Measurements from ENCODE around the gene CASS4.
"Not testable (repeated sequence)": the region's sequence is repeated elsewhere in the genome, so short reads cannot be mapped to it uniquely, and the experiment has no call there.

The CASS4 gene

GRCh38 chr20:56411759-56412472 lies at the start of gene CASS4:
Gene CASS4 (plus strand): TSS chr20:56412260. CDS start chr20:56412459, 199 bp downstream.
- no peak for DNase-seq

DNA sequence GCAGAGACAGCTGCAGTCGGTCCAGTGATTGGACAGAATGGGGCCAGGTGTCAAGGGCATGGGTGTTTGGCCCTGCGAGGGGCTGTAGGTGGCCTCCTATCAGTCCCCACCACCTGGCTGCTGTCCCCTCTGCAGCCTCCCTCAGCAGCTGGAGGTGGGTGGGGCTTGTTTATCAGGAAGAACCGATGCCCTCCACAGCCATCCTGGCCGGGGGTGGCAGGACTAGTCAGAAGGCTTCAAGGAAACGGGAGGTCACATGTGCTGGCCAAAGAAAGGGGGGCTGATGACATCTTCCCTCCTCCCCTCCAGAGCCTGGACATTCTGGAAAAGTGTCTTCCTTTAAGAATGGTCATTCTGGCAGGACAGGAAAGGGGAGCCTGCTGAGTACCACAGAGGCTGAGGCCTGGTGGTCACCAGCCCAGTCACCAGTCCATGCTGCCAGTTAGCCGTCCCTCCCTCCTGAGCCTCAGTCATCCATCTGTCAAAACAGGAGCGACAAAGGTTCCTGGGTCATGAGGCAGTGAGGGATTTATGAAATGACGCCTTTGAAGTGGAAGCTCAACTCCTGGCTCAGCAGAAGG lies 49.1 kb upstream of the CASS4 start:
- no peak for DNase-seq

- no peak for DNase-seq
These were observed 48.6 kb upstream of the CASS4 start for GRCh38 chr20:56363491-56363890.

DNA sequence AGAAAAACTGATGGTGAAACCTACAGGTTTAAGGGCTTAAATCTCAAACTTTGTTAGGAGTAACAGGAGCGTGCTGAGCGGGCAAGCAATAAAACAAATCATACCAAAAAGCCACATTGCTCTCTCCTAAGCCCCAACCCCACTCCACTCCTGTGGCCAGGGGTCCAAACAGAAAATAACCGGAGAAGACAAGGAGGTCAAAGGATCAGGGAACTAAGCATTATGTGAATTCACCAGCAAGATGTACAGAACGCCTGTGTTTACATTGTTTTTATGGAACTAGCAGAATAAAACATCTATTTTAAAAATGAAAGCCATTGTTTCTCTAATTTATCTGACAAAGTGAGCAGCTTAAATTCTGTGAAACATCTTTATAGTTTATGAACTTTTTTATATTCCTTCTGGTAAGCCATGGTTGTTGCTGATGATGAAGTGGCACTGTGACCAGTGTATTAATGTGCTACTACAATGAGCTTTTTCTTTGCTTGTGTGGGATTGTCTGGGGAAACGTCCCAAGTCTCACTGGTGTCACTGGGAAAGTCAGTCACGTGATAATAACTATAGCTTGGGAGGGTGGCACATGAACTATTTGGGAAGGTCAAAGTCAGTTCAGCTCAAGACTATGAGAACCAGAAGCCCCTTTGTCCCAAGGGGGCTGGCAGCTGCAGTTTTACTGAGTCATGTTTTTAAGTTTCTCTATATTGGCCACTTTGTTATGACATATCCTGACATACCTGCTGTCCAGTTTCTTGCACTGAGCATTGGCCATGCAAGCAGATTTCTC lies 43.5 kb upstream of the CASS4 start:
- DNase-seq, result no peak

GRCh38 chr20:56369179-56369578 lies 42.9 kb upstream of the CASS4 start:
- DNase-seq, result no peak

DNA sequence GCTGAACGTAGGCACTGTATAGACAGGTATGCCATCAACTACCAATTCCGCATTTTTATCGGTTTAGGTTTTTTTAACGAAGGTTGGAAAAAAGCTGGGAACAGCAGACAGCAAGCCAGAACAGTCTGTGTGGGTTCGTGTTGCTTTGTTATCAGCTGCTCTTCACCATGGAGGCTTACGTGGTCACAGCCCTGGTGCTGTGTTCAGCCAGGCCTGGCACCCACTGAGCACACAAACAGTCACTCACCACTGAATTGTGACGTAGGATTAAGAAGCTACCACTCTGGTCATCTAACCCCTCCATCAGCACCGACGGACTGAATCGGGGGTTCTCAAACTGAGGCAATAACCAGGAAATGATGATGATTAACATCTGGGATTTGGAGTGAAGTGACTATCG lies 40.1 kb upstream of the CASS4 start:
- no peak for DNase-seq

DNA sequence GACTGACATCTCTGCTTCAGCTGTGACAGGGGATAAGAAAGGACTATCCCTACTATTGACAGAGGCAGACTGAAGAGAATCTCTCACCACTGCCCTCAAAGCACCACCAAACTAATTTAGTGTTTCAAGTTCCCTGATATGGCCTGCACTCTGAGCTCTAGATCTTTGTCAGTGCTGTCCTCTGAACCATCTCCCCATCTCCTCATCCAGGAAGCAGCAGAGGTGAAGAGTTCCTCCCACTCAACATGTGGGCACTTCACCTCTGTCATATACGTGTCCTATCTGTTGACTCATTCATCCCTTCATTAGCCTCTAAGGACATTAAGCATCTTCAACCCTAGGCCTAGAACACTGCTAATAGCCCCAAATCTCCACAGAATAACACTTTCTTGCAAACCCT lies 39.2 kb upstream of the CASS4 start:
- no peak for DNase-seq

DNA sequence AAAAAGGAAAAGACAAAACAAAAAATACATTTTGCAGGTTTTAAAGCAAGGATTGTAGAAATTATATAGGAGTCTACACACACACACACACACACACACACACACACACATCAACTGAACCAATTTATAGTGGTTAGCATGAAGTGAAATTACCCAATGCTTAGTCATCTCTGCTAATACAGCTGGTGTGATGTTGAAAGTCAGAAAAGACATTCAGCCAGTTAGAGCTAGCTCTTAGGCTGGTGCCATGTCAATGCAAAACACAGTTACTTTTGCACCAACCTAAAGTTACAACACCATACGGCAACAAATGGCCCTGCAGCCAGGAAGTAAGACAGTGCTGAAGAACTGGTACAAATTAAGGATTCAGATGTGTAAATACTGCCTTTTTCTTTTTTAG lies 38.1 kb upstream of the CASS4 start:
- DNase-seq, result no peak

- no peak for DNase-seq
These were observed 35.7 kb upstream of the CASS4 start for GRCh38 chr20:56376331-56376730.

- DNase-seq, result no peak
These were observed 33.7 kb upstream of the CASS4 start for GRCh38 chr20:56378386-56378785.

GRCh38 chr20:56380375-56380774 lies 31.7 kb upstream of the CASS4 start:
- no peak for DNase-seq

- no peak for DNase-seq
These were observed 30.6 kb upstream of the CASS4 start for GRCh38 chr20:56381501-56381900.

GRCh38 chr20:56382696-56383095 lies 29.4 kb upstream of the CASS4 start:
- no peak for DNase-seq

DNA sequence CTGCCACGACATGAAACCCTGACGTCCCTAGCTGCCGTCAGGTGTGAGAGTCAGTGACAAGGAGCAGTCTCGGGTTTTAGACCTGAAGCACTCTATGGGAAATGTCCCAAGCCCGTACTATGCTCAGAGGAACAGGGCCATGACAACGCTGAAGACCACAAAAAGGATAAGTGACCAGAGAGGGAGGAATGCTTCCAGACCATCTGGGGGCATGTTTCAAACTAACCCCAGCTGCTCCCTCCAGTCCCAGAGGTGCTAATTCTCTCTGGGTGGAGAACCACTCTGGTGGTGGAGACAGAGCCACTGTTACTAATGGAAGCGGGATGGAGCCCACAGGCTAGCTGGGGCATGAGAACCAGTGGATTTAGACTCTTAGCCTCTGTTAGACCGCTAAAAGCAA lies 28.7 kb upstream of the CASS4 start:
- no peak for DNase-seq

DNA sequence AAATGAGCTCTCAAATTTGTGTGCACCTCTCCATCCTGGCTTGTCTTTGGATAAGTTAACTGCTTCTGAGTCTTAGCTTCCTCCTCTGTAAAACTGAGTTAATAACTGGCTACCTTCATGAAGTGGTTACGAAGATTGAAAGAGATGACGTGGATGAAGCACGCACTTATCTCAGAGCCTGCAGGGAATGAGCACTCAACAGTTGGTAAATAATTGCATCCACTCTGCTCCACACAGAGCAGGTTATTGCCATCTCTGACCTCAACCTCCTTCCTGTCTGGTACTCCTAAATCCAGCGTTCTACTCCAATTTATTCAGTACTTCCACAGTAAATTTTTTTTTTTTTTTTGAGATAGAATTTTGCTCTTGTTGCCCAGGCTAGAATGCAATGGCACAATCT lies 26.9 kb upstream of the CASS4 start:
- no peak for DNase-seq

DNA sequence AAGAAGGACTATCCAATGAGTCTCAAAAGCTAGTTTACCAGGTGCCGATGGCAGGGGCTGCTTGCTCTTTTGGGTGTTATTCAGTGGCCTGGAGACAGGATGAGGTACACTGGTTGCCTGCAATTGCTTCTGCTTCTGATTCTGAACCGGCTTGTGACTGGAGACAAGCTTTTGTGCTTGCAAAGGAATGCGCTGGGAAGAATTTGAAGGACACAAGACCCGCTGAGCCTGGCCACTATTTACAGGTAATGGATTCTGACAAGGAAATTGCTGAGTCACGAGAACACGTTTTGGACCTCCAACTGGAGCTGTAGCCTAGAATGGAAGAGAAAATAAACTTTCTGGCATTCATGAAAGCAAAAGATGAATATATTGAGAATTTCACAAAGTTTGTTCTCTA lies 25.8 kb upstream of the CASS4 start:
- DNase-seq, result no peak

- no peak for DNase-seq
These were observed 23.2 kb upstream of the CASS4 start for GRCh38 chr20:56388882-56389281.

DNA sequence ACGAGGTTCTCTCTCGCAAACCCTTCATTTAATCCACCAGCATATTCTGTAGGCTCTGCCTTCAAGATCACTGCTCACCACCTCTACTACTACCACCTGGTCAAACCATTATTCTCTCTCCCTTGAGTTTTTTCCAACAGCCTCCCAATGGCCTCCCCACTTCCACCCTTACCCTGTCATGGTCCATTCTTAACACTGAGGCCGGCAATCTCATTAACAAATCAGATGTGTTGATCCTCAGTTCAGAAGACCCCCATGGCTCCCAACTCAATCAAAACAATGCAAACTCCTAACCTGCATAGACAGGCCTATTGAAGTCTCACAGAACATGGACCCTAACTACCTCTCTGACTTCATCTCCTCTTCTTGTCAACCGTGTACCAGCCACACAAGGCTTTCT lies 22.3 kb upstream of the CASS4 start:
- DNase-seq, result no peak

DNA sequence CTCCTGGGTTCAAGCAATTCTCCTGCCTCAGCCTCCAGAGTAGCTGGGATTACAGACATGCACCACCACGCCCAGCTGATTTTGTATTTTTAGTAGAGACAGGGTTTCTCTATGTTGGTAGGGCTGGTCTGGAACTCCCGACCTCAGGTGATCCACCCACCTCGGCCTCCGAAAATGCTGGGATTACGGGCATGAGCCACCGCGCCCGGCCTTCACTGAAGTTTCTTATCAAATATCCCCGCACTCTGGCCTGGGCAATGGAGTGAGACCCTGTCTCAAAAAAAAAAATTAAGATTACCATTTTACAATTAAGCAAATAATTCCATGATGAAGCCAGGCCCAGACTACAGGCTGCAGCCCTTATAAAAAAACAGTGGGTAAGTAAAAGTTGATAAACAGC lies 21.7 kb upstream of the CASS4 start:
- DNase-seq, result not testable (repeated sequence)

GRCh38 chr20:56391037-56391436 lies 21.0 kb upstream of the CASS4 start:
- DNase-seq, result no peak

DNA sequence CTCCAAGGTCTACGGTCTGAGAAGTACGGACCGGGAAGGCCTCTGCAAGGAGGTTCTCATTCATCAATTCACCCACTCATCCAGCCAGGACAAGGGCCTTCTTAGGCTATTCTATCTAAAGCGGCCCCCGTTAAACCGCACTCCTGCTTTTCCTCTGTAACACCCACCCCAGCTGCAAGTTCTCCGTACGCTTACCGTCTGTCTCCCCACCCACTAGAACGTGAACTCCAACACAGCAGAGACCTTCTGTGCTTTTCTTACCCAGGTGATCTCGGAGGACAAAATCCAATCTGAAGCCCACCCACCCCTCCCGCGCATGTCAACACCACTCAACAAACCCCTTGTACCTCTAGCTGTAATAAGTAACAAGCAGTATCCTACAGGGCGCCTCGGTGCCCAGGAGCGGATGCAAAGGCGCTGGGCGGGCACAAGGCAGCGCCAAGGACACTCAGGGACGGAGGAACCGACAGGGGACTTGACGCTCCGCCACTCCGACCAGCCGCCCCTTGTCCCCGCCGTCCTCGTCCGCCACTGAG lies 20.4 kb upstream of the CASS4 start:
- no peak for DNase-seq

DNA sequence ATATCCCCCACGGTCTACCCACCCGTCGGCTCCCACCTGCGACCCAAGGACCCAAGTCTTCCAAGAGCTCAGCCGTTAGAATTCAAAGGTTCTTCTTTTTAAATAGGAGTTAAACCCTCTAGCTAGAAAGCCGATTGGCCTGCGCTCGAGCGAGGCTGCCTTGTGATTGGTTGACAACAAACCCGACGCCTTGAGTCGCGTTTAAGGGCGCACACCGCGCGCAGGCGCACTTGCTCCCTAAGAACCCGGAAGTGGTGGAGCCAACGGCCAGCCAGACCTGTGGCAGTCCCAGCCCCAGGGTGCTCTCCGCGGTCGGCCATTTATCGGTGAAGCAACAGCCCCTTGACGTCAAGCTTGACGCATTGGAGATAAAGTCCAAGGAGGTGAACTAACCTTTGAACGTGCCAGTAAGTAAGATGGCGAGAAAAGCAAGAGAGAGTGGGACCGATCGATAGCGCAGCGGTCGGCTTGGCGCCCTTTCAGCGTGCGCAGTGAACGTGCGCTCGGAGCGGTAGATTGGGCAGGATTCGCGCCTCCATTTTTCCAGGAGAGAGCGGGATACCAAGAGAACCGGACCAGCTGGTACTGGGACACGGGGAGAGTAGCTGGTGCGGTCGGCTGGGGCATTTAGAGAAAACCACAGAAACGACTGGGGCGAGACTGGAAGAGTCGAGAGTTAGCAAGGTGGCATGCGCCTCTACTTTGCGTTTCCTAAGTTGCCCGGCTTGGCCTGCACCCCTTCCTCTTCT lies 19.8 kb upstream of the CASS4 start, which contains the start of the genes AURKA and CSTF1:
AURKA (minus strand) TSS at position 84 of the 749 bp plus-strand sequence. CDS start 4,018 bp downstream, outside the sequence.
CSTF1 (plus strand) TSS at position 514 of the 749 bp plus-strand sequence. CDS start 2,908 bp downstream, outside the sequence.
- peak; percentile 98 for DNase-seq

Data from NCI-H446 treated with DMSO at 0.1 percent for 48 hours (cell line).